Measurements from ENCODE around the gene TMEM63C.

Gene TMEM63C

DNA sequence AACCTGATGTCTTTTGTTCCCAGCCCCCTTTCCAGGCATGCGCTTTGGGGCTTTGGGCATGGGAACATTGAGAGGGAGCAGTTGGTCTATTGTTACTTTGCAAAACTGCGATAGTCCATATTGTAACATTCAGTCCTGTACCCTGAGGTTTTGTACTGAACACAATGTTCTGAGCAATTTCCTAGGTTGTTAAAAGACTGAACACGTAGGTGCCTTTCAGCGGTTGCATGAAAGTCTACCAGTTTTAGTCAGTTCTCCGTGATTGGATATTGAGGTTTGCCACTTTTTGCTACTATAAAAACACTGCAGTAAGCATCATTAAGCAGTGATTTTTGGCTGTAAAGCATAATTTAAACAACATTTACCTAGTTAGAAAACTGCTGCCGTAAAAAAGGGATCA lies 69.3 kb downstream of the TMEM63C start:
- in situ Hi-C loops (cut with HindIII; ENCODE audit: low sequenced_read_pairs) = no loop called here

DNA sequence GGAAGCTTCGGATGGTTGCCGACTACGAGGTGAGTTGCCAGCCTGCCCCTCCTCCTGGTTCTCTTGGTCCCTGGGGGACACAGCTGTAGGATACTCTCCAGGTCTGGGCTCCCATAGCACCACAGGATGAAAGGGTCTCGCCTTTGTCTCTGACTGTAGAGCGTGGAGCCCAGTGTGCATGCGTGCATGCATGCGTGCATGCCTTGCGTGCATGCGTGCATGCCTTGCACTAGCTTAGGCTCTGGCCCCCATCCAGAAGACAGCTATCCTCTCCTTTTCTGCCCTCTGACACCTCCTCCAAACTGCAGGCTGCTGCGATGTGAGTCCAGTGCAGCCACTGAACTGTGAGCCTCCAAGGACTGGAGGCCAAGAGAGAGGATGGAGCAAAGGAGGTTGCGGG lies 70.3 kb downstream of the TMEM63C start:
- in situ Hi-C loops (cut with HindIII; ENCODE audit: low sequenced_read_pairs) = no loop called here

DNA sequence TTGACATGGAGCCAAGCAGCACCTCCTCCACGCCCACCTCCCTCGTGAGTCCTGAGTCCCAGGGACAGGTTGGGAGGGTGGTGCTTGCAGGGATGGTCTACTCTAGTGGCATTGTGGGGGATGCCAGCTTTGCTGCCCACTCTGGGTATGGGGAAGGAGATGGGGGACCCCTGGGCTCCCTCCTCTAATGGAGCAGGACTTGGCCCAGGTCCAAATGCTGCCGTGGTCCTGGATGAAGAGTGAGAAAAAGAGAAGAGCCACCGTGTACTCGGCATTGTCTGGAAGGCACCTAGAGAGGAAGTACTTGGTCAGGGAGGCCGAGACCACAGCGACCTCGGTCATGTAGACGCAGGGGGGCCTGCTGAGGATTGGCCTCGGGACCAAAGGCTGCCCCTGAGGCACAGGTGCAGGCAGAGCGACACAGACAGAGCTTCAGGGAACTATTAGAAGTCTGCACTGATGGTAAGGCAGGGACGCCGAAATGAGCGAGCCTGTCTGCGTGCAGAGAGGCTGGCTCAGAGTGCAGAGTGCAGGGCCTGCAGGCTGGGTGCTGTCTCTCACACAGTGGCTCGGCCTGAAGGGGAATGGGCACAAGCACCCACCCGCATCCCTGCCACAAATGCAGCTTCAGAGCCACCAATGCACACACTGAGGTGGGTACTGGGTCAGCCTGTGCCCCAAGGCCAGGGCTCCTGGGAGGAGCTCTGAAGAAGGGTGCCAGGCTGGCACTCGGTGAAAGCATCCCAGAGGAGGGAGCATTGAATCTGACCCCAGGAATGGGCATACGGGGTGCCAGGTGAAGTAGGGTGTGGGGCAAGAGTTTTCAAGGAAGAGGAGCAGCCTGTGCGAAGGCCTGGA lies 72.0 kb downstream of the TMEM63C start:
- in situ Hi-C loops (cut with HindIII; ENCODE audit: low sequenced_read_pairs) = no loop called here

DNA sequence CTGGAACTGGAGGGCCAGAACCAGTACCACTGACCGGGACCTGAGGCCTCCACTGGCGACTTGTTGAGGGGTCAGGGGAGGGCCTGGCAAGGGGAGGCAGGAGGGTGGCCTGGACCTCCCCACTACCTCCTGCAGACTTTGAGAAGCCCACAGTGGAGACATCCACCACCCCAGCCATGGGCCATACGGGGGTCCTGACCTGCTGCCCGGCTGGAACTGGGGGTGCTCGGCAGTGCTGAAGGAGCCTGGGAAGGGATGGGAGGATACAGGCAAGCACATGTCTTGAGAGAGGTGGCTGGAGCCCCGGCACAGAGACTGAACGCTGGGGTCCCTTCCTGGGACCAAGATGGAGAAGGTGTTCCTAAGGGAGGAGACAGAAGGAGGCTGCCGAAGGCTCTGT lies 75.1 kb downstream of the TMEM63C start:
- in situ Hi-C loops (cut with HindIII; ENCODE audit: low sequenced_read_pairs) = no loop called here

DNA sequence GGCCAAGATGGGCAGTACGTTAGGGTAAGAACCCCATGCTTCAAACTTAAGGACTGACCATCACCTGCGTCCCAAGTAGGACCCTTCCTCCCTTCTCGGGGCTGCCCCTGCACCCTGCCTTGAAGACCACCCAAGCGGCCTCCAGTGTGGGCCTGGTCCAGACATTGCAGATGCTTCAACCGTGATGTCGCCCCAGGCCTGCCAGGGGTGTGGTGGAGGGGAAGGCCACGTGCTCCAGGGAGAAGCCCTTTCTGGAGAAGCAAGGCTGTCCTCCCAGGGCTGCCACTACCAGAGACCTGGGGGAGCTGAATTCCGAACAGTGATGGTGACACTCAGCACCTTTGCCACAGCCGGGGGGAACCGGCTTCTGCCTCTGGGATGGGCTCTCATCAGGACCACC lies 76.1 kb downstream of the TMEM63C start:
- in situ Hi-C loops (cut with HindIII; ENCODE audit: low sequenced_read_pairs) = no loop called here

DNA sequence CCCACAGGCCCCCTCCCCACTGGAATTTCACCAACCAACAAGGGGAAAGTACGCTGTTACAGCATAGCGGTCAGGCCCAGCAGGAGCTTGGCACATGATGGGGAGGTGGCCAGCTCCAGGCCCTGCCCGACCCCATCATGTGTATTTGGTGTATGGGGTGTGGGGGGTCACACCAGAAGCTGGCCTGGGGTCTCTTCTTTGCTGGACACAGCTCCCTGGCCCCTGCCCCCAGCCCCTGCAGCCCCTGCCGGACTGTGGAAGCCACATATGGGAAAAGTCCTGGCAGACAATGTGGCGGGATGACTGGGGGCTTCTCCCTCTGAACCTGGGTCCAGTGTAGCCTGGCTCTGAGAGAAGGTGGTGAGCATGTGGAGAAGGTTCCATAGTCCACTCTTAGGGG lies 77.0 kb downstream of the TMEM63C start:
- in situ Hi-C loops (cut with HindIII; ENCODE audit: low sequenced_read_pairs) = no loop called here

DNA sequence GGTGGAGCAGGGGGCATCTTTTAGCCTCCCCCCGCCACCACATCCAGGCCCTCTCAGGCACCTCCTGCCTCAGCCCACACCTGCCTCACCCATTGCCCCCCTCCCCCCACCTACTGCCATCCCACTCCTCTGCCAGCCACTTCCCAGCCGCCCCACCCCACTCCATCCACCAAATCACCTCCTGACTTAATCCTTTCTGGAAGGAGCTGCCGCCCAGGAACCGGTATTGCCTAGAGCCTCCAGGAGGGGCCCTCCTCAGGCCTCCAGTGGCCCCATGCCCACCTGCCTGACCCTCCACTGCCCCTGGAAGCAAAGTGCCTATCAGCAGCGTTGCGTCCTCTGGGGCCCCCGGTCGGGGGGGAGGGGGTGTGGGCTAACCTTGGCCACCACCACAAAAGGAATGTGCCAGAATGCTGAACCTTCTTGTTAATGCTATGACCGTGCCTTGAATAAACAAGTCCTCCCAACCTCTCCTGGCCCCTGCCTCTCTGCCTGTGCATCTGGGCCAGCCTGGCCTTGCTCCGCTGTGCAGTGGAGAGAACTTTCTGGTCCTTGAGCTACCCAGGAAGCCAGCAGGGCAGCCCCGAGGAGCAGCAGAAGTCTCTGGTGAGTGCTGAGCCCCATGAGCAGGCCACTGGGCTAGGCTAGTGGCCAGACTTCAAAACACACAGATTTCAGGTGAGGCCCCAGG lies 77.6 kb downstream of the TMEM63C start:
- in situ Hi-C loops (cut with HindIII; ENCODE audit: low sequenced_read_pairs) = no loop called here

DNA sequence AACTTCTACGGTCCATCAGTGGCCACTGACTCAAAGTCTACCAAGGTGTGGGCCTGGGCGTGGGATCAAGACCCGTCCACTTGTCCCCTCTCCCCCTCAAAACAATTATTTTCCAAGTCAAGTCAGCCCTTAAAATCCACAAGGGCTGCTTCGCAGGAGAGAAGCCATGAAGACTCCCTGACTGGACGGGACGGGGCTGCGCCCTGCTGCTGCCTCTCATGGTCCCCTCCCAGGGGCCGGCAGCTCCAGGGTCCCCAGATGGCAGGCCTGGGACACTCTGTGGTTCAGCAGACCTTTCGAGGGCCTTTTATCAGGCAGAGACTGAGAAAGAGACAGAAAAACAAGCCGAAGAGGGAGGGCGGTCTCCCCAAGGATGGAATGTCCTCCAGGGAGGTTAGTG lies 78.6 kb downstream of the TMEM63C start:
- in situ Hi-C loops (cut with HindIII; ENCODE audit: low sequenced_read_pairs) = no loop called here

DNA sequence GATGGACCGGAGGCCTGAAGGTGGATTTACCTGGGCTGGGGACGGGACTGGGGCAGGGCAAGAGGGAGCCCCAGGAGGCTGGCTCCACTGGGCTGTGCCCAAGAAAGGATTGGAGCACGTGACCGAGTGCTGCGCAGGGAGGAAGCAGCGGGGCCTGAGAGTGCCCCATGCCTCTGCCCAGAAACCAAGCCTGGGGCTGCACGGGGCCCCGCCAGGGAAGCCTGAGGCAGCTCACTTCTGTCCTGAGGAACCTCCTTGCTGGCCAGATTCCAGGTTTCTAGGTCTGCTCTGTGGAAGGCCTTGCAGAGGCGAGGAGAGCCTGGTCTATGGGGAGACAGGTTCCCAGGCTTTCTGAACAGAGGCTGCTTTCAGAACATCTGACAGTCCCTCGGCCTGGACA lies 79.0 kb downstream of the TMEM63C start:
- in situ Hi-C loops (cut with HindIII; ENCODE audit: low sequenced_read_pairs) = no loop called here

DNA sequence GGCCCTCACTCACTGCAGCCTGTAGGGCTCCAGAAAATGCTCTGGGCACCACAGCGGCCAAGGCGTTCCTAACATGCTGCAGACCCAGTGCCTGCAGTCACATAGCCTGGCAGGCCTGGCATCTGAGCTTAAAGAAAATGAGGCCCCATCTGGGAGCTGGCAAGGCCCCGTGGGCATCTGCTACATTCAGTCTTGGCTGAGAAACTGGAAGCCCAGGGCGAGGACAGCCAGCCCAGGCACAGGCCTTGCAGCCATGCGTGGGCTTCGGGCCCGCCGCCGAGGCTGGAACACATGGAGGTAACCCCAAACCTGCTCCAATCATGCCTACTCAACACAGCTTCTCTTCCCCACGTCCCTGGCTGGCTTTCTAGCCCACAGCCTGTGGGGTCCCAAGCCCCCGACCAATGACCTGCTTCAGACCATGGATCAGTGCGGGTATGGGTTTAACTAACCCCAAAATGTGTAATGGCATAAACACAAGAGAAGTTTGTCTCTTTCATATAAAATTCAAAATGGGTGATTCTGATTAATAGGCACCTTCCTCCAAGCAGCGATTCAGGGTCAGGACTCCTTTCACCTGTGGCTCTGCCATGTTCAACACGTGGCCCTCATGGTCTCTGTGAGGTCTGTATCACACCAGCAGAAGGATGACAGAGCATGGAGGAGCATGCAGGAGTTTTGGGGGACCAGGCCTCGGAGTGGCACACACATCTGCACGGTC lies 83.0 kb downstream of the TMEM63C start:
- in situ Hi-C loops (cut with HindIII; ENCODE audit: low sequenced_read_pairs) = no loop called here

DNA sequence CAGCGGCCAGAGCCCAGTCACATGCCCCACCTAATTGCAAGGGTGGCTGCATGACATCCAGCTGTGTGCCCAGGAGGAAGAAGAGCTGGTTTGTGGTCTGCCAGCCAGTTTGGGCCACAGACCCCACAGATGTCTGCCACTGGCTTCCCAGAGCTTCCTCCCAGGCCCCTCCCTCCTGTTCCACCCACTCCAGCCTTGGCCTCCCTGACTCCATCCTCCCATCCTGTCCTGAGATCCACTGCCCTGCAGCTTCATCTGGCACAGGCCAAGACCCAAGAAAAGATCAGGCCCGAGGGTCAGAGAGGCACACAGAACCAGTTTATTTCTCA lies 83.6 kb downstream of the TMEM63C start:
- in situ Hi-C loops (cut with HindIII; ENCODE audit: low sequenced_read_pairs) = no loop called here

DNA sequence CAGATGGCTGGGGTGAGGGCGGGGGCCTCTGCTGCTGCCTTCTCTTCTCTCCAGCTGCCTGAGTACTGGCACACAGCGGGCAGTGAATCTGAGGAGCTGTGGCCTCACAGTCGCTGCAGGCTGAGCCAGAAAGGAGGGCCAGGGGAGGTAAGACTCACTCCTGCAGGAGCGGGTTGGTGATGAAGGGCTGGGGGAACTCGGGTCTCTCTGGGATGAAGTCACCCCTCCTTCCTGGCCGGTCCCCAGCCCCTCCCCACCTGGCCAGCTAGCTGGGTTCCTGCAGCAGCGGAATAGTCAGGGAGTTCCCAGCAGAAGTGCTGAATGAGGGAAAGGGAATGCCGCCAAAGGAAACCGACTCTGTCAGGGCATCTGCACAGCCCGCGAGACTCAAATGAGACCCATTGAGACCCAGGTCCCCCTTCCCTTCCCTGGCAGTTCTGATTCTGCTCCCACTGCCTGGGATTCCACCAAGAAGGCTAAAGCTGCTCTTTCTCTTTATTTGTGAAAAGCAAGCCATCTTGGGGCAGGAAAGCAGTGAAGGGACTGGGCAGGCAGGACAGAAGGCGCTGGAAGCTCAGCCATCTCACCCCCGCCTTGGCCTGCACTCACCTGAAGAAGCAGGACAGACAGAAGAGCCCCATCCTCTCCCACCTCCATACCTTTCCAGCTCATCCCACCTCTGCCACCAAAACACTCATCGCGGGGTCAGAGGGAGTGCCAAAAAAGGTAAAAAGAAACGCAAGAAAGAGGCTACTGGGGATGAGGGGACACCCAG lies 84.2 kb downstream of the TMEM63C start:
- in situ Hi-C loops (cut with HindIII; ENCODE audit: low sequenced_read_pairs) = no loop called here

DNA sequence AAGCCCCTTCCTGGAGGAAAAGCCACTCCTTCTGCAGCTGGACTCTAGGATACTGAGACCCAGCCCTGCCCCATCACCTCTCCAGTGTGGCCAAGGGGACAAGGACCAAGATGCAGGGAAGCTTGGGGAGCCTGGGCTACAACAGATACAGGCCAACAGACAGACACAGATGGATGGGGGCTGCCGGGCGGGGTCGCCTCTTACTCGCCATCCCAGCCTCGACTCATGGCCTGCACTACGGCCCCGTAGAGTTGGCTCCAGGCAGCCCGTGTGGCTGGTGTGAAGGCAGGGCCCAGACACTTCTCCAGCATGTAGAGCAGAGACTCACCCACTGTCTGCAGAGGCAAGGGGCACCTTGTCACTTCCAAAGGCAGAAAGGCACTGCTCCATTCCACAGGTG lies 84.7 kb downstream of the TMEM63C start:
- in situ Hi-C loops (cut with HindIII; ENCODE audit: low sequenced_read_pairs) = no loop called here

DNA sequence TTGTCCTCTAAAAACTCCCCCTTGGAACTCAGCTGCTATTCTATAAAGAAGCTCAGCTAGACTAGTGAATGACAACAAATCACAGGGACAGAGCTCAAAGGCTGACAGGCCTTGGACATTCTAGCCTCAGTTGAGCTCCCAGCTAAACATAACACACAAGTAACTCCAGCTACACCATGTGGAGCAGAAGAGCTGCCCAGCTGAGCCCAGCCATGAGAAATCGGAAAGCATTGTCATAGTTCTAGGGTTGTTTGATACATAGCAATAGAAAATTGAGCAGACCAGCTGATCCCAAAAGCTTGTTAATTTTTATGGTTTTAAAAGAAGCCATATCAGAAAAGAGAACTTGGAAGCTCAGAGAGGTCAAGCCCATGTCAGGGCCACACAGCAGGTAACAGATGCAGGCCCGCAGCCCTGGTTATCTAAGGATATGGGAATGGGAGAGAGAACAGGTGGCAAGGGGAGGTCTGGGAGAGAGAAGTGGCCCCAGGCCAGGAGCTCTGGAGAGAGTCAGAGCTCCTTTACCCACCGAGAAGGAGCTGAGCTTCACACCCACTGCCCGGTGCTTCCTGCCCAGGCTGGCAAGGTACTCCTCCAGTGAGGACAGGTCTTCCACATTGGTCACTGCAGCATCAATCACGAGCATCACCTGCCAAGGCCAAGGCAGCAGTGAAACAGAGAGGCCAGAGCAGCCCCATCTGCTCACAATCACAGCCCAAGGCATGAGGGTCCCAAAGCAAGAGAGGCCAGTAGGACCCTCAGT lies 86.5 kb downstream of the TMEM63C start:
- in situ Hi-C loops (cut with HindIII; ENCODE audit: low sequenced_read_pairs) = no loop called here

DNA sequence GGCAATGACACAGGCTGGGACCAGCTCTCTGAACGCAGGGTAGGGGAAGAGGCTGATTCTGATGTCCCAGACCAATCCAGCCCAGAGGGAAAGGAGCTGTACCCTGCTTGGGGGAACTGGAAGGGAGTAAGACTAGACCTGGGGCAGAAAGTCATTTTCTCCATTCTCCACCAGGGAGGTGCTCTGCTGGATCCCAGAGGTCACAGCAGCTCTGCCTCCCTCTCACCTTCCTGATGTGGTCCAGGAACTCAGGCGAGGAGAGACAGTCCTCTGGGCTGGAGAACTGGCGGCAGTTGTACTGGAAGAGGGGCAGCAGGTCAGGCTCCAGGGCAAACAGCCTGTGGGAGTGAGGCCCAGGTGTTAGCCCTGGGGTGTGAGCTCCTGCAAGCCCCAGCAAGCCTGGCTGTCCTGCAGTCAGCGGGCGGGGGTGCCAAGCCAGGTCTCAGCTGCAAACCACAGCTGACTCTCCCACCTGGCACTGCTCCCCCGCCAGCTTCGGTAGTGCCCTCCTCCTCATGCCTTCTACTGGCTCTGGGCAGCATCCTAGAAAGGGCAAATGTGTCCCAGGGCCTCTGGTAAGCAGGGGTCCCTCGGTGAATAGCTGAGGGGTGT lies 87.5 kb downstream of the TMEM63C start:
- in situ Hi-C loops (cut with HindIII; ENCODE audit: low sequenced_read_pairs) = no loop called here

DNA sequence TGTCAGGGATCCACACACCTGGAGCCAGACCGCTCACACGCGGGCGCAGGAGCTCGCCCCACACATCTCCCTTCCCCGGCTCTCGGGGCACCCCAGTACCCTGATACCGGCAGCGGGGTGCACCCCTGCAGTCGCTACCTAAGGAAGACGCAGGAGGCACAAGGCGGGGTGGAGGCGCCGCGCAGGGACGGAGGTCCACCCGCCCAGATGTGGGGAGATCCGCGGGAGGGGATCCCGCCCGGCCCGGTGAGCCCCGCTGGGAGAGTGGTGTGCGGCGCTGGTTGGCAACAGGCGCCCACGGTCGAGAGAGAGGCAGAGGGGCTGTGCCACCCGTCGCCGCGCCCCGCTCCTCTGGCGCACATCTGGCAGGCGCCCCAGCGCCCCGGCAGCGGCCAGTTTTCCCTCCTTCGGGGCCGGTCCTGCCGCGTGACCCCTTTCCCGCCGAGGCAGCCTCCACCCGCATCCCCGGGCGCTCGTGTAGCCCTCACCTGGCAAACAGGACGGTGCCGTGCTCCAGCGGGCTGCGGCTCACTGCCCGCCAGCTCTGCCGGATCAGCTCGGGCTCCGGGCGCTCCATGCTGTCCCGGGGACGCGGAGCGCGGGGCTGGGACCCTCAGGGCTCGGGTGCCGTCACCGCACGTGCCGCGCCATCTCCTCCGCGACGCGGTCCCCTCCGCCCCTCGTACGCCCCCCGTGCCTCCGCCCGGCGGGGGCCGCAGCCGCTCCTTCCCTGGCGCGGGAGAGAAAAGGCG lies 88.9 kb downstream of the TMEM63C start:
- in situ Hi-C loops (cut with HindIII; ENCODE audit: low sequenced_read_pairs) = no loop called here

DNA sequence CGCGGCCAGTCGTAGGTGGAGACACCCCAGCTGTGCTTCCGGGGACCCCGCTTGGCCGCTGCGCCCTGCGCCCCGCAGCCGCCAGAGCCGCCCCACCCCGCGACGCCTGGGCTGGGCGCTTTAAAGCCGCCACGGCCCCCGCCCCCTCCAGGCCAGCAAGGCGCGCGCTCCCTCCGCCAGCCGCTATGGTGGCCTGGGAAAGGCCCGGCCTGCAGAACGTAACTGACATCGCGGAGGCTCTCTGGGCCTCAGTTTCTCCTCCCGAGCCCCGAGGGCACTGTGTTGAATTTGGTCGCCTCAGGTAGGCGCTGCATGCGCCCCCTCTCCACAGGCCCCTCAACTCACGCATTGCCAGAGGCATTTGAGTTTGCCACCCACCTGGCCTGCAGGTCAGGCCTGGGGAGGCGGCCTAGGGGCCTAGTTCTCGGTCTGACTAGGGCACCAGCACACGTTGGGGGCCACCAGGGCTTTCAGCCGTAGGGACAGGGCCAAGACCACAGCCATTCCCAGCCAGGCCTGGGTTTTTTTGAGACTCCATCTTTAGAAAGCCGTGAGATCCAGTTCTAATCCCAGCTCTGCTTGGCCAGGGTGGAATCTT lies 89.6 kb downstream of the TMEM63C start, which contains the start of gene NGB:
NGB (minus strand) TSS at position 94 of the 598 bp plus-strand sequence. CDS start 269 bp downstream, outside the sequence.
- in situ Hi-C loops (cut with HindIII; ENCODE audit: low sequenced_read_pairs) = no loop called here

DNA sequence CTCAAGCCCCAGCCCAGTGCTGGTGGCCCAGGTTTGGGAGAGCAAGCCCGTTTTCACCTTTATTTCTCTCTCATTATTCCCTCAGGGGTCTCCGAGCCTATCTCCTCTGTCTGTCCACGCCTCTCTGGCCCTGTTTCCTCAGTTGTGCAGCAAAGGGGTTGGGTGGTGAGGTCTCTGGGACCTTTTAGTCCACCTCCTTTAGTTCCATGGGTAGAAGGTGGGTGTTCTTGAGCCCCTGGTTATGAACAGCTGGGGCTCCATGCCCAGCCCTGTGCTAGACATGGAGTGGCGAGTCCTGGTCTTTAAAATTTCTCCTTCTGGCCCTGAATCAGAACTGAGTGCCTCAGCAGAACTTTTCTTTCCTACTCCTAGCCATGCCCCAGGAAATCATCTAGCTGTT lies 90.7 kb downstream of the TMEM63C start:
- in situ Hi-C loops (cut with HindIII; ENCODE audit: low sequenced_read_pairs) = no loop called here

DNA sequence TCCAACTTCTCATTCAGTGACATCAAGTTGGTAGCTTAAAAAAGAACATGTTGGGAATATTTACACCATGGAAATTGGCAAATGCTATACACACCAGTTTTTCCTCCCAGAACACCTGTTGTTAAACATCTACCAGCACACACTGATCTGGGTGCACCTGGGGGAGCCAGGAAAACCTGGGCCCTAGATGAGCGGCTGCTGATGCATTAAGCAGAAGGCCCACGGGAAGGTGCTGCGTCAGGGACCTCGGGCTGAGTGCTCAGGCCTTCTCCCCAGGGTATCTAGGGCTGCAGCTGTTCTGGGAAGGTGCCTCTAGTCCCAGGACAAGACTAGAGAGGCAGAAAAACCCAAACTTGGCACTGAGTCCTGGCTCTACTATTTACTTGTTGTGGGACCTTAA lies 92.2 kb downstream of the TMEM63C start:
- in situ Hi-C loops (cut with HindIII; ENCODE audit: low sequenced_read_pairs) = no loop called here
